Measurements from ENCODE around the gene ZBTB16.
"Not testable (repeated sequence)": the region's sequence is repeated elsewhere in the genome, so short reads cannot be mapped to it uniquely, and the experiment has no call there.

Gene ZBTB16

DNA sequence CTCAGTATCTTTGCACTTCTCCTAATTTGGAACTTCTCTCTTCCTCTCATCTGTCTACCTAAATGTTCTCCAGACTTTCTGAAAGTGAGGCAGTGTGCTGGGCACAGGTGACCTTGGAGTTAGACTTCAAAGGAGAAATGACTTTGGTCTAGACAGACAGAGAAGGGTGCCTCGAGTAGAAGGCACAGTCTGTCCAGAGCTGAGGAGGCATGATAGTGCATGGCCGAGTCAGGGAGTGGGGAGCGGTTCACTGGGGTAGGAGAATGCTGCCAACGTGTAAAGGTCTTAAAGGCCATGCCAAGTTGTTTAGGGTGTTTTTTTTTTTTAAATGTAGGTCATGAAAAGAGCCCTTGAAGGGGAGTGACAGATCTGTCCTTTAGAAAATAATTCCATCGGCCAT is 17.3 kb upstream of the ZBTB16 start:
- TF ChIP-seq, protein P1, sequence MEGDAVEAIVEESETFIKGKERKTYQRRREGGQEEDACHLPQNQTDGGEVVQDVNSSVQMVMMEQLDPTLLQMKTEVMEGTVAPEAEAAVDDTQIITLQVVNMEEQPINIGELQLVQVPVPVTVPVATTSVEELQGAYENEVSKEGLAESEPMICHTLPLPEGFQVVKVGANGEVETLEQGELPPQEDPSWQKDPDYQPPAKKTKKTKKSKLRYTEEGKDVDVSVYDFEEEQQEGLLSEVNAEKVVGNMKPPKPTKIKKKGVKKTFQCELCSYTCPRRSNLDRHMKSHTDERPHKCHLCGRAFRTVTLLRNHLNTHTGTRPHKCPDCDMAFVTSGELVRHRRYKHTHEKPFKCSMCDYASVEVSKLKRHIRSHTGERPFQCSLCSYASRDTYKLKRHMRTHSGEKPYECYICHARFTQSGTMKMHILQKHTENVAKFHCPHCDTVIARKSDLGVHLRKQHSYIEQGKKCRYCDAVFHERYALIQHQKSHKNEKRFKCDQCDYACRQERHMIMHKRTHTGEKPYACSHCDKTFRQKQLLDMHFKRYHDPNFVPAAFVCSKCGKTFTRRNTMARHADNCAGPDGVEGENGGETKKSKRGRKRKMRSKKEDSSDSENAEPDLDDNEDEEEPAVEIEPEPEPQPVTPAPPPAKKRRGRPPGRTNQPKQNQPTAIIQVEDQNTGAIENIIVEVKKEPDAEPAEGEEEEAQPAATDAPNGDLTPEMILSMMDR (IDR thresholded peaks at IDR 0.05; ENCODE audit: extremely low read depth, missing control alignments), result no peak
- DNase-seq (ENCODE audit: low spot score), result no peak

DNA sequence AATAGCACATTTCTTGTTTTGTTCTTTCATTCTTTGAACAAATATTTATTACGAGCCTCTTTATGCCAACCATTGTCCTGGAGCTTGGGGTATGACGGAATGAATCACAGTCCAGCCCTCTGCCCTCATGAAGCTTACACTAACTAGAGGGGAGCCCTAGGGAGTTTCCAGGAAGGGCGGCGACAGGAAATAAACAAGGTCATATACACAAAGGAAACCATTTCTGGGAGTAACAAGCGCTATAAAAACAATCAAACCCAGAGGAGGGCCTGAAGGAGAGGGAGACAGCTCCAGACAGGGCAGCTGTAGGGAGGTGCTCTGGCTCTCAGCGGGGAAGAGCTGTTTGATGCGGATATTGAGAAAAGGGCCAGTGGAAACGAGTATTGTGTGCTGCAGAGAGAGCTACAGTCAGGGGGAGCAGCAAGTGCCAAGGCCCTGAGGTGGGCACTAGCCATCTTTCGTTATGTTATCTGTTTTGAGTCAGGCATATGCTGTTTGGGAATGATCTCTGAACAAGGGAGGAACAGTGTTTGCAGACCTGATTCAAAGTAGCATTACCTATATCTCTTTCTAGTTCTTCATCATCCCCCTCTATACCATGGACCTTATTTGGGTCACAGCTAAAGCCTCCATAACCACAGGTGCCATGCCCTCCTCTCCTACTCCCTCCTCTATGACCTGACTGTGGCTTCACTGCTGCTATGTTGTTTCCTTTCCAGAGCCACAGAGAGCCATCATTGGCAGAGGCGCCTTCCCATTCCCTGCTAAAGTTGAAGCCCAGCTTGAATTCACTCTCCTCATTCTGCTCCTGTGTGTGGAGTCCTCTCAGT is 15.3 kb upstream of the ZBTB16 start:
- no peak for DNase-seq (ENCODE audit: low spot score)
- TF ChIP-seq, protein P1 (IDR thresholded peaks at IDR 0.05; ENCODE audit: extremely low read depth, missing control alignments), result no peak

DNA sequence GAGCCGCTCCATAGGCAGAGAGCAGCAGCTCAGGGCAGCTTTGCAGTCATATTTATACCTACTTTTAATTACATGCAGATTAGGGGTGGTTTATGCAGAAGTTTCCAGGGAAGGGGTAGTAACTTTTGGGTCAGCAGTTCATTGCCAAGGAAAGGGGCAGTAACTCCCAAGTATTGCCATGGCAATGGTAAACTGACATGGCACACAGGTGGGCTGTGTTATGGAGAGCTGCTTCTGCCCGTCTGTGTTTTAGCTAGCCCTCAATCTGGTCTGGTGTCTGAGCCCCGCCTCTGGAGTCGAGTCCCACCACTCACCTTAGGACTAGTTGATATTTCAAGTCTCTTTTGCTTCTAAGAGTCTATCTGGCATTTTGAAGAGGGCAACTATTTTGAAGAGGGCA is 12.2 kb upstream of the ZBTB16 start:
- TF ChIP-seq, protein P1 (IDR thresholded peaks at IDR 0.05; ENCODE audit: extremely low read depth, missing control alignments), result no peak
- DNase-seq (ENCODE audit: low spot score), result no peak

DNA sequence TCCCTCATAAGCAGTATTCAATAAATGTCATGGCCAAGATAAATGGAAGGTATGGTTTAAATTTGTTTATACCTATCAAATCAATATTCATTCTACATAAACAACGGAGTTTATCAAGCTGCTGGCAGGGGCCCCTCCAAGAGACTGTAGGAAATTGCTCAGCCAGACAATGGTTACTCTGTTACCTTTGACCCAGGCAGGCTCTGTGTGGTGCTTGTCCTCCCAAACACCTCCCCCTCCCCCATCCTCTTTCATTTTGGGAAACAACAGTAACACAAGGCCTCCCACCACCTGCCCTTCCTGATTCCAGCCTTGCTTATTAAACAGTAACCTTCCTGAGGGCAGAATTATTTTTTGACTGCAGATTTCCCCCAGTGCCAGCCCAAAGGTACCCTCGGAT is 10.5 kb upstream of the ZBTB16 start:
- DNase-seq (ENCODE audit: low spot score), result no peak

DNA sequence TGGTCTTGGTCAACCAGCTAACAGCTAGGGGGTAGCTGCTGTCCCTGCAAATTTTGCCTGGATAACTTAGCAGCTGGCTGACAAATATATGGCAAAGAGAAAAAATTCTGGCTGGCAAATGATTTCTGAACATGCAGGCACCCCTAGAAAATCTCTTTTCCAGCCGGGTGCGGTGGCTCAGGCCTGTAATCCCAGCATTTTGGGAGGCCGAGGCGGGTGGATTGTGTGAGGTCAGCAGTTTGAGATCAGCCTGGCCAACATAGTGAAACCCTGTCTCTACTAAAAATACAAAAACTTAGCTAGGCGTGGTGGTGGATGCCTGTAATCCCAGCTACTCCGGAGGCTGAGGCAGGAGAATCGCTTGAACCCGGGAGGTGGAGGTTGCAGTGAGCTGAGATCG is 9.7 kb upstream of the ZBTB16 start:
- not testable (repeated sequence) for DNase-seq (ENCODE audit: low spot score)

More for the DNA sequence above, 10.5 kb upstream of the ZBTB16 start:
- TF ChIP-seq, protein P1 (IDR thresholded peaks at IDR 0.05; ENCODE audit: extremely low read depth, missing control alignments), result no peak

DNA sequence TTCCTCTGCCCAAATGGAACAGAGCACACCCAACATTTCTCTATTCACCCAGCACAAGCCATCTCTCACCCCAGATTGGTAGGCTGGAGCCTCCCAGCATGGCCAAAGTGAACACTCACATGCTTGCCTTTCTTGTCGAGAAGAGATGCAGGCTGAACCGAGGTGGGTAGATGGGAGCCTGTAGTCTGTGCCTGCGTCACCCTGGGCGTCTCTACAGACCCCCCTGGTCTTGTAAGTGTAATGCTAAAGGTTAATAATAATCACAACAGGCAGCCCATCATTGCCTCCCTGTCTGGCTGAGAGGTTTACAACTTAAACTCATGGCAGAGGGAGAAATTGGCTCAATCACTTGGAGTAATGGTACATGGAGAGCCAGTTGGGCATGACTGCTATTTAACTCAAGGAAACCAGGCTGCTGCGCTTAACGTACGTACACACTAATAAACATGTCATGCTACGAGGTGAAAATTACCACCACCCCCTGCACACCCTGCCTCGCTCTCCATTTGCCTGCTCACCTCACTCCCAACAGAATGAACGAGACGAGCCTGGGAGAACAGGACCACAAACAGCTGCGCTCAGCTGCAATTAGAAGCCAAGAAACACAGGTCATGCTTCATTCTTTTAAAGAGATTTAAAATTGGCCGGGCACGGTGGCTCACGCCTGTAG is 9.1 kb upstream of the ZBTB16 start:
- DNase-seq (ENCODE audit: low spot score), result no peak

DNA sequence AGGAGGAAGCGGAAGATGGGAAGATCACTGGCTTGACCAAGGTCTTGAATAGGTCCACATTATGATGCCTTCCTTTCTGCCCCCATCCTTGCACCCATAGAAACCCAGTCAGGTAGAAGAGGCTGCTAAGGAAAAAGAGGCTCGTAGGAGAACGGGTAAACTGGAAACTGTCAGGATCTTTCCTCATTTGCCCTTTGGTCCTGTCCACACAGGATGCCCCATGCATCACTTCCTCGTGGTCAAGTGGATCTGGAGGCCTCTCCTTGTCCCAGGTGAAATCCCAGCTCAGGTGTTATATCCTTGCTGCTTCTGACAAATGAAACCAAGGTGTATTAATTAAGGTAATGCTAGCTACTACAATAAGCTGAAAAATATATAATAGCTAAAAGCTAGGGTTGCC is 8.0 kb upstream of the ZBTB16 start:
- DNase-seq (ENCODE audit: low spot score), result no peak
- TF ChIP-seq, protein P1 (IDR thresholded peaks at IDR 0.05; ENCODE audit: extremely low read depth, missing control alignments), result no peak

More for the DNA sequence above, 9.1 kb upstream of the ZBTB16 start:
- TF ChIP-seq, protein P1 (IDR thresholded peaks at IDR 0.05; ENCODE audit: extremely low read depth, missing control alignments), result no peak
